GM23248 (cell line): ENCODE results near the gene SPACA4.

ENCODE experiments used
- EZH2 ChIP-seq: fragments of 200-600 bp; sonication (generic); IDR thresholded peaks from 2 replicates; pipeline ENCODE4 v1.6.1; 2018; ENCODE audit warnings: antibody characterized with exemption, mild to moderate bottlenecking; ENCODE audit not compliant: insufficient read depth, poor library complexity, severe bottlenecking
- EZH2phosphoT487 ChIP-seq: fragments of 200-600 bp; sonication (generic); IDR thresholded peaks from 2 replicates; pipeline ENCODE4 v1.6.1; 2018; ENCODE audit warnings: antibody characterized with exemption, moderate library complexity, mild to moderate bottlenecking, low read depth; ENCODE audit not compliant: insufficient read depth

- TF ChIP-seq EZH2phosphoT487 (no peak), EZH2 (no peak)
These were observed 3.1 kb downstream of the SPACA4 start for GRCh38 chr19:48609571-48610108.
